Activated T-cell treated with anti-CD3 and anti-CD28 coated beads, Interleukin-2, amount 50 U/mL, for 24 hours (primary cell): ENCODE results near the gene CDKAL1.
A peak's percentile ranks its signal among the peaks of the same experiment; 100 is the strongest.
"Not testable (repeated sequence)": the region's sequence is repeated elsewhere in the genome, so short reads cannot be mapped to it uniquely, and the experiment has no call there.

Experiments
- DNase-seq: peaks from one replicate; pipeline ENCODE4 v3.0.0-alpha.2; 2020
- H3K27ac Mint-ChIP-seq: 2 replicates; pipeline ENCODE4 v1.8.0; 2020; ENCODE audit warnings: mild to moderate bottlenecking, mixed read lengths
- H3K27me3 Mint-ChIP-seq: 2 replicates; pipeline ENCODE4 v1.8.0; 2020; ENCODE audit warnings: mixed read lengths
- H3K36me3 Mint-ChIP-seq: 2 replicates; pipeline ENCODE4 v1.8.0; 2020; ENCODE audit warnings: low read depth, mixed read lengths
- H3K4me1 Mint-ChIP-seq: 2 replicates; pipeline ENCODE4 v1.8.0; 2020; ENCODE audit warnings: low read depth, mixed read lengths
- H3K4me3 Mint-ChIP-seq: 2 replicates; pipeline ENCODE4 v1.8.0; 2020; ENCODE audit warnings: mild to moderate bottlenecking, moderate library complexity, mixed read lengths
- H3K9me3 Mint-ChIP-seq: 2 replicates; pipeline ENCODE4 v1.8.0; 2020; ENCODE audit warnings: mixed read lengths

Gene CDKAL1

GRCh38 chr6:20629509-20629908, 95.3 kb downstream of the CDKAL1 start:
- no peak overlapping the region for H3K27ac Mint-ChIP-seq
- peaks cover 27% of the 10 kb centered on the region for H3K36me3 Mint-ChIP-seq
- H3K27me3 Mint-ChIP-seq = no peaks in the 10 kb centered on the region
- DNase-seq = no peak
- peaks cover 48% of the 10 kb centered on the region for H3K4me1 Mint-ChIP-seq
- H3K9me3 Mint-ChIP-seq = no peaks in the 10 kb centered on the region
- H3K4me3 Mint-ChIP-seq = no peak overlapping the region

- peak overlapping the region; percentile 28 for H3K27ac Mint-ChIP-seq
- H3K27me3 Mint-ChIP-seq = no peaks in the 10 kb centered on the region
- H3K4me3 Mint-ChIP-seq = no peak overlapping the region
- H3K4me1 Mint-ChIP-seq = peaks cover 43% of the 10 kb centered on the region
- peaks cover 30% of the 10 kb centered on the region for H3K36me3 Mint-ChIP-seq
- DNase-seq = no peak
- H3K9me3 Mint-ChIP-seq = no peaks in the 10 kb centered on the region
Observed at GRCh38 chr6:20630136-20630535, 95.9 kb downstream of the CDKAL1 start.

- peaks cover 32% of the 10 kb centered on the region for H3K36me3 Mint-ChIP-seq
Observed at GRCh38 chr6:20630617-20631548, 96.6 kb downstream of the CDKAL1 start.

GRCh38 chr6:20631549-20631924, 97.3 kb downstream of the CDKAL1 start:
- no peaks in the 10 kb centered on the region for H3K27me3 Mint-ChIP-seq
- peak overlapping the region; percentile 54 for H3K27ac Mint-ChIP-seq
- H3K4me1 Mint-ChIP-seq = peaks cover 41% of the 10 kb centered on the region
- no peak for DNase-seq
- no peak overlapping the region for H3K4me3 Mint-ChIP-seq
- peaks cover 37% of the 10 kb centered on the region for H3K36me3 Mint-ChIP-seq
- no peaks in the 10 kb centered on the region for H3K9me3 Mint-ChIP-seq

More at GRCh38 chr6:20630617-20631548, 96.6 kb downstream of the CDKAL1 start:
- Mint-ChIP-seq H3K27me3 (no peaks in the 10 kb centered on the region), H3K9me3 (no peaks in the 10 kb centered on the region), H3K27ac (peak overlapping the region; percentile 54), H3K4me3 (no peak overlapping the region), H3K4me1 (peaks cover 41% of the 10 kb centered on the region)
- no peak for DNase-seq

DNA sequence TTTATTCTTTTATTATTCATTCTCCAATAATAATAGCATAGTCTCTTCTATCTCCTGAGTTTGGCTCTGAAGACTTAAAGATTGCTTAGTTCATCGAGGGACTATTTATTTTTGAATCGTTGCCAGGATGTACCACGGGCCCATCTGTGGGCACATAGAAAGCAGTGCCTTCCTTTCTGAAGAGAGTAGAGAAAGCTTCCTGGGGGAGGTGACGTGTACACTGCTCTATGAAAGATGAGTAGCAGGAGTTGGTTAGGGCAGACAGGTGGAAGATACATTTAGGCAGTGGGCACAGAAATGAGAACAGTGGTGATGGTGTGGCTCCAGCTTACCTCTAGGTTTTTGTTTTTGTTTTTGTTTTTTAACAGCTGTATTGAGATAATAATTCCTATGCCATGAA, 98.4 kb downstream of the CDKAL1 start:
- Mint-ChIP-seq H3K27me3 (no peaks in the 10 kb centered on the region), H3K27ac (no peak overlapping the region), H3K36me3 (peaks cover 39% of the 10 kb centered on the region), H3K4me3 (no peak overlapping the region), H3K9me3 (no peaks in the 10 kb centered on the region), H3K4me1 (peaks cover 42% of the 10 kb centered on the region)
- no peak for DNase-seq

DNA sequence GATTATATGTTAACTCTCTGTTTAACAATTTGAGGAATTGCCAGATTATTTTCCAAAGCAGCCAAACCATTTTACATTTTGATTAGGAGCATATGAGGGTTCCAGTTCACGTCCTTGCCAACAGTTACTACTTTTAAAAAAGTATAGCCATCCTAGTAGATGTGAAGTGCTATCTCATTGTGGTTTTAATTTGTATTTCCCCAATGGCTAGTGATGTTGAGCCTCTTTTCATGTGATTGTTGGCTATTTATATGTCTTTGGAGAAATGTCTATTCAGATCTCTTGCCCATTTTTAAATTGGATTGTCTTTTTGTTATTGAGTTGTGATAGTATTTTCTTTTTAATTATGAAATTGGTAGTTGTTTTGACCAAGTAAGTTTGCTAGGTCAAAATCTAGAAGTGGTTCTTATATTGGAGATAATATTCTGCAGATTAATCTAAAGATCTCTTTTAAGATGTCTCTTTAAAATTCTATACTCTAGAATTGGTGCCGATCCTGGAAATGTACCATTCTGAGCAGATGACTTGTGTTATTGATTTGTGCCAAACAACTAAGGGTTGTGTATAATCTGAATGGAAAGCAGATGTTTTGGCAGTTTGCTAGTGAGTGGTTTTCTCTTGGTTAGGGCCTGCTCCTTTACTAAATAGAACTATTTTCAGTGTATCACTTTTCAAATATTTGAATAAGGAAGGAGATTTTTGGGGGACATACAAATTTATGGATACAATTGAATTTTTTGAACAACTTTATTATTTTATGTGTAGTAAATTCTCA, 99.5 kb downstream of the CDKAL1 start:
- H3K4me1 Mint-ChIP-seq = peaks cover 39% of the 10 kb centered on the region
- peaks cover 43% of the 10 kb centered on the region for H3K36me3 Mint-ChIP-seq
- no peaks in the 10 kb centered on the region for H3K27me3 Mint-ChIP-seq
- DNase-seq = no peak
- H3K4me3 Mint-ChIP-seq = no peak overlapping the region
- H3K27ac Mint-ChIP-seq = no peak overlapping the region
- no peaks in the 10 kb centered on the region for H3K9me3 Mint-ChIP-seq

- DNase-seq = no peak
- H3K4me1 Mint-ChIP-seq = peaks cover 4% of the 10 kb centered on the region
- no peak overlapping the region for H3K27ac Mint-ChIP-seq
- H3K36me3 Mint-ChIP-seq = peaks cover 53% of the 10 kb centered on the region
- H3K4me3 Mint-ChIP-seq = no peak overlapping the region
- H3K27me3 Mint-ChIP-seq = no peaks in the 10 kb centered on the region
- H3K9me3 Mint-ChIP-seq = no peaks in the 10 kb centered on the region
Observed at GRCh38 chr6:20639161-20639560, 104.9 kb downstream of the CDKAL1 start.

- Mint-ChIP-seq H3K36me3 (peaks cover 53% of the 10 kb centered on the region), H3K4me1 (peaks cover 8% of the 10 kb centered on the region), H3K27ac (no peak overlapping the region), H3K27me3 (no peaks in the 10 kb centered on the region), H3K4me3 (no peak overlapping the region), H3K9me3 (no peaks in the 10 kb centered on the region)
- no peak for DNase-seq
Observed at GRCh38 chr6:20640181-20640580, 105.9 kb downstream of the CDKAL1 start.

DNA sequence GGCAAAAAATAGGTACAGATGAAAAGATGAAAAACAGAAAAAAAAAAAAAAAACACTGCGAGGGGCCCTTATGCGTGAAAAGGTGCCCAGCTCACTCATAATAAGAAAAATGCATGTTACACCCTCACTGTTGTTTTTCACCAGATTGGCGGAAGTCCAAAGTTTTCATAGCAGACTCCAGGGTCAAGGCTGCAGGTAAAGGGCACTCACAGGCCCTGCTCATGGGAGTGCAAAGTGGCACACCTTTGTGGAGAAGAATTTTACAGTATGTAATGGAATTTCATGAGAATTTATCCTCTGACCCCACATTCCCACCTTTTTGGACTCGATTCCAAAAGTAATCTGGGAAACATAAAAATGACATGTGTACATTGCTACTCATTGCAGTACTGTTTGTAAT, 108.2 kb downstream of the CDKAL1 start:
- Mint-ChIP-seq H3K4me1 (peaks cover 9% of the 10 kb centered on the region), H3K9me3 (no peaks in the 10 kb centered on the region), H3K27me3 (no peaks in the 10 kb centered on the region), H3K4me3 (no peak overlapping the region), H3K36me3 (peaks cover 50% of the 10 kb centered on the region), H3K27ac (no peak overlapping the region)
- DNase-seq = no peak

DNA sequence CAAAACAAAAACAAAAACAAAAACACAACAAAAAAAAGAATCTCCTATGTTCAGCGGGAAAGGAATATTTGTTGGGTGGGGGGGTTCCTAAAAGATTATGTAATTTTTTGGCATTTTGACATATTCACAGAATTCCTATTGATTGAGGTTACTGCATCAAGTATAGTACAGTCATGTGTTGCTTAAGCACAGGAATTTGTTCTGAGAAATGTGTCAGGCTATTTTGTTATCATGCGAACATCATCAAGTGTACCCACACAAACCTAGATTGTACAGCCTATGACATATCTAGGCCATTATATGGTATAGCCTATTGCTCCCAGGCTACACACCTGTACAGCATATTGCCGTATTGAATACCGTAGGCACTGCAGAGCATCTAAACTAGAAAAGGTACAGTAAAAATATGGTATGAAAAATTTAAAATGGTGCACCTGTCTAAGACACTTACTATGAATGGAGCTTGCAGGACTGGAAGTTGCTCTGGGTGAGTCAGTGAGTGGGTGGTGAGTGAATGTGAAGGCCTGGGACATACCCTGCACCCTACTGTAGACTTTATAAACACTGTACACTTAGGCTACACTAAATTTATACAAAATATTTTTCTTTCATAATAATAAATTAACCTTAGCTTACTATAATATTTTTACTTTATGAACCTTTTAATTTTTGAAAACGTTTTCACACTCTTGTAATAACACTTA, 110.6 kb downstream of the CDKAL1 start:
- Mint-ChIP-seq H3K36me3 (peaks cover 56% of the 10 kb centered on the region), H3K4me3 (no peak overlapping the region), H3K4me1 (peaks cover 15% of the 10 kb centered on the region), H3K27ac (no peak overlapping the region), H3K9me3 (no peaks in the 10 kb centered on the region), H3K27me3 (no peaks in the 10 kb centered on the region)
- DNase-seq = no peak

- H3K27me3 Mint-ChIP-seq, DNase-seq, H3K4me3 Mint-ChIP-seq, H3K27ac Mint-ChIP-seq, H3K9me3 Mint-ChIP-seq: not testable (repeated sequence)
- Mint-ChIP-seq H3K4me1 (peaks cover 16% of the 10 kb centered on the region), H3K36me3 (peaks cover 56% of the 10 kb centered on the region)
Observed at GRCh38 chr6:20645572-20645971, 111.3 kb downstream of the CDKAL1 start.

GRCh38 chr6:20647585-20647984, 113.3 kb downstream of the CDKAL1 start:
- no peaks in the 10 kb centered on the region for H3K27me3 Mint-ChIP-seq
- H3K4me3 Mint-ChIP-seq = no peak overlapping the region
- peaks cover 26% of the 10 kb centered on the region for H3K4me1 Mint-ChIP-seq
- H3K27ac Mint-ChIP-seq = no peak overlapping the region
- peaks cover 64% of the 10 kb centered on the region for H3K36me3 Mint-ChIP-seq
- DNase-seq = no peak
- no peaks in the 10 kb centered on the region for H3K9me3 Mint-ChIP-seq

GRCh38 chr6:20649696-20650470, 115.6 kb downstream of the CDKAL1 start:
- not testable (repeated sequence) for H3K27me3 Mint-ChIP-seq, H3K9me3 Mint-ChIP-seq, DNase-seq, H3K4me3 Mint-ChIP-seq, H3K27ac Mint-ChIP-seq
- peaks cover 73% of the 10 kb centered on the region for H3K36me3 Mint-ChIP-seq
- H3K4me1 Mint-ChIP-seq = peaks cover 20% of the 10 kb centered on the region
